ENCODE measurements around the gene C1orf116.

The C1orf116 gene

GRCh38 chr1:207032528-207033017 lies at the start of gene C1orf116:
TSS of gene C1orf116 (minus strand) at chr1:207032756. CDS start at chr1:207027598, 5,158 bp downstream.
- no peak for DNase-seq (ENCODE audit: low spot score)

- no peak for DNase-seq (ENCODE audit: low spot score)
Observed at GRCh38 chr1:207081806-207082205, 49.2 kb upstream of the C1orf116 start.

- no peak for DNase-seq (ENCODE audit: low spot score)
Observed at GRCh38 chr1:207081088-207081487, 48.5 kb upstream of the C1orf116 start.

GRCh38 chr1:207079706-207080241 lies 47.2 kb upstream of the C1orf116 start:
- no peak for DNase-seq (ENCODE audit: low spot score)

- no peak for DNase-seq (ENCODE audit: low spot score)
Observed at GRCh38 chr1:207078578-207079132, 46.1 kb upstream of the C1orf116 start.

GRCh38 chr1:207077470-207078377 lies 45.2 kb upstream of the C1orf116 start:
- DNase-seq (ENCODE audit: low spot score): peak; percentile 74

- no peak for DNase-seq (ENCODE audit: low spot score)
Observed at GRCh38 chr1:207077012-207077411, 44.5 kb upstream of the C1orf116 start.

GRCh38 chr1:207076181-207076955 lies 43.8 kb upstream of the C1orf116 start:
- DNase-seq (ENCODE audit: low spot score): no peak

GRCh38 chr1:207073906-207074820 lies 41.6 kb upstream of the C1orf116 start:
- DNase-seq (ENCODE audit: low spot score): no peak

- no peak for DNase-seq (ENCODE audit: low spot score)
Observed at GRCh38 chr1:207072233-207072632, 39.7 kb upstream of the C1orf116 start.

GRCh38 chr1:207071426-207071825 lies 38.9 kb upstream of the C1orf116 start:
- no peak for DNase-seq (ENCODE audit: low spot score)

- no peak for DNase-seq (ENCODE audit: low spot score)
Observed at GRCh38 chr1:207070811-207071210, 38.3 kb upstream of the C1orf116 start.

- no peak for DNase-seq (ENCODE audit: low spot score)
Observed at GRCh38 chr1:207069858-207070506, 37.4 kb upstream of the C1orf116 start.

- no peak for DNase-seq (ENCODE audit: low spot score)
Observed at GRCh38 chr1:207069061-207069460, 36.5 kb upstream of the C1orf116 start.

GRCh38 chr1:207067665-207068064 lies 35.1 kb upstream of the C1orf116 start:
- DNase-seq (ENCODE audit: low spot score): no peak

- DNase-seq (ENCODE audit: low spot score): no peak
Observed at GRCh38 chr1:207067185-207067584, 34.6 kb upstream of the C1orf116 start.

- DNase-seq (ENCODE audit: low spot score): no peak
Observed at GRCh38 chr1:207064561-207064960, 32.0 kb upstream of the C1orf116 start.

- no peak for DNase-seq (ENCODE audit: low spot score)
Observed at GRCh38 chr1:207063014-207063413, 30.5 kb upstream of the C1orf116 start.

- DNase-seq (ENCODE audit: low spot score): no peak
Observed at GRCh38 chr1:207062058-207062457, 29.5 kb upstream of the C1orf116 start.

GRCh38 chr1:207060596-207060995 lies 28.0 kb upstream of the C1orf116 start:
- no peak for DNase-seq (ENCODE audit: low spot score)

- DNase-seq (ENCODE audit: low spot score): no peak
Observed at GRCh38 chr1:207059881-207060280, 27.3 kb upstream of the C1orf116 start.

All from globus pallidus (tissue), 1 donor.